GM18909 (cell line): ENCODE data around the gene IL23R.
A peak's percentile ranks its signal among the peaks of the same experiment; 100 is the strongest.
"Not testable (repeated sequence)": the region's sequence is repeated elsewhere in the genome, so short reads cannot be mapped to it uniquely, and the experiment has no call there.

Experiments
- ATAC-seq: cut with Tn5 transposase; IDR thresholded peaks from one replicate; pipeline ENCODE4 v1.9.1; 2021; ENCODE audit warnings: mild to moderate bottlenecking; ENCODE audit not compliant: unreplicated experiment, poor library complexity

The IL23R gene

DNA sequence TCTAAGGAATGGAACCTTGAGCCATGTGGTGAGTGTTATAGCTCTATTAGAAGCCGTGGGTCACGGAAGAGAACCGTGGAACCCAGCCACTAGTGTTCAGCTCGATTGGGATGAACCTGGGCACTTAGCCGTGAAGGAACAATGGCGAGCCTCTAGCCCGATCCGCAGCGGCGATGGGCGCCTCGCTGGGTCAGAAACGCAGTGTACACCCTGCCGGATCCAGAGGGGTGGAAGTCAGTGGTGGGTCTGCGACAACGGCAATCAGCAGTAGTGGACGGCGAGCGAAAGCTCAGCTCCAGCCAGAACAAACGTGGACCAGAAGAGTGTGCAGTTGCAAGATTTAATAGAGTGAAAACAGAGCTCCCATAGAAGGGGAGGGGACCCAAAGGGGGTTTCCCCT is 18.3 kb upstream of the IL23R start:
- not testable (repeated sequence) for ATAC-seq

DNA sequence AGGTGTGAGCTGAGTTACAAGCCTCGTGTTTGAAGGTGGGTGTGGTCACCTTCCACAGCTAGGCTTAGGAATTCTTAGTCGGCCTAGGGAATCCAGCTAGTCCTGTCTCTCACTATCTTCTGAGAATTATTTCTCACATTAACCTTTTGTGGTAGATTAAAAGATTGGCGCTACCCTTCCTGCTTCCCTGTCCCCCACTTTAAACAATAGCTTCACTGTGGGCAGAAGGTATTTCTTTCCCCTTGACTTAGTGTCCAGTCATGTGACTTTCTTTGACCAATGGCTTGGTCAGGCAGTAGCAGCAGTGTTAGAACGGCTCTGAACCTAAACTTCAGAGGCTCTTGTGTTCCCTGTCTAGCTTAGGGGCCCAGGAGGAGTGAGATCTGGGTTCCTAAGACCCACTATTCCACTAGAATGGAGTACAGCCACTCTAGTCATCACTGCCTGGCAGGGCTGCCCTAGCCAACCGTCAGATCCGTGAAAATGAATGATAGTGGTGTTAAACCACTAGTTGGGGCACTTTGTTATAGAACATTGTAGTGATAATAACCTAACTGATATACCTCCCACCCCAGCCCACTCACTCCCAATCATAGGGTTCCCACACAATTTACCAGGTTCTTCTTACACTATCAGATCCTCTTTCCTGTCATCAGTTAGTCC is 17.6 kb upstream of the IL23R start:
- peak; percentile 31 for ATAC-seq

DNA sequence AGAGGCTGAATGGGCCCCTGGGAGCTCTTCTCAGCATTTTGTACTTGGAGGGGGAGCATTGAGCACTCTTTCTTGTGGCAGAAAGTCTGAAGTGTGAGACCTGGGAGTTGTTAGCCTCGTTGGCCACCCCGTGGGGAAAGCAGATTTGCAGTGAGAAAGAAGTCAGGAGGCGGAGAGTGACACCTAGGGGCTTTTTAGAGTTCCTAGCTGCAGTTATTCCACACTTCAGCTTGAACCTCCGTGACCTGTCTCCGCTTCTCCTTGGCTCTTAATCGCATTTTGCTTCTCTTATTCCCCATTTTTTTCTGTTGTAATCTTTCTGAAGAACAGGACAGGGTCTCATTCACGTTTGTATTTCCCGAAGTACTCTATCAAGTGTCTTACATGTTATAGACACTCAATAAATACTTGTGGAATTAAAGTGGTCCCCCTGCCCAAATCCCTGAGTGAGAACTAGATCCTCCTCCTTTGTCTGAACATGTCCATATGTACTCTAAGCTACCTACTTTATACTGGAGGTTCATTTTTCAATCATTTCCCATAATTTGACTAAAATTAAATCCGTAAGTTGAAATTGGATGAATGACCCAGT is 17.0 kb upstream of the IL23R start:
- ATAC-seq: peak; percentile 91

DNA sequence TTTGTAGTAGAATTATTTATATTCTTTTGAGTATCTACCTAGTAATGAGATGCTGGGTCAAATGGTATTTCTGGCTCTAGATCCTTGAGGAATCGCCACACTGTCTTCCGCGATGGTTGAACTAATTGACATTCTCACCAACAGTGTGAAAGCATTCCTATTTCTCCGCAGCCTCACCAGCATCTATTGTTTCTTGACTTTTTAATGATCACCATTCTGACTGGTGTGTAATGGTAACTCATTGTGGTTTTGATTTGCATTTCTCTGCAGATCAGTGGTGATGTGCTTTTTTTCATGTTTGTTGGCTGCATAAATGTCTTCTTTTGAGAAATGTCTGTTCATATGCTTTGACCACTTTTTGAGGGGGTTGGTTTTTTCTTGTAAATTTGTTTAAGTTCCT is 15.3 kb upstream of the IL23R start:
- ATAC-seq: no peak

DNA sequence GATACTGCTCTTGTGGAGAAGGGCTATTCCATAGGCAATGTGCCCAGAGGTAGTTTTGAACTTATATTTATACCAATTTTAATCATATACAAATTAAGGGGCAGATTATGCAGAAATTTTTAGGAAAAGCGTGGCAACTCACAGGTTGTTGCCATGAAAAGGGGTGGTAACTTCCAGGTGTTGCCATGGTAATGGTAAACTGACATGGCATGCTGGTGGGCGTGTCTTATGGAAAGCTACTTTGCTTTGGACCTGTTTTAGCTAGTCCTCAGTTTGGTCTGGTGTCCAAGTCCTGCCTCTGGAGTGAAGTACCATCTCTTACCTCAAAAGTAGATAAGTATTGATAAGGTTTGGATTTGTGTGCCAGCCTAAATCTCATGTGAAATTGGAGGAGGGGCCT is 7.9 kb upstream of the IL23R start:
- no peak for ATAC-seq

DNA sequence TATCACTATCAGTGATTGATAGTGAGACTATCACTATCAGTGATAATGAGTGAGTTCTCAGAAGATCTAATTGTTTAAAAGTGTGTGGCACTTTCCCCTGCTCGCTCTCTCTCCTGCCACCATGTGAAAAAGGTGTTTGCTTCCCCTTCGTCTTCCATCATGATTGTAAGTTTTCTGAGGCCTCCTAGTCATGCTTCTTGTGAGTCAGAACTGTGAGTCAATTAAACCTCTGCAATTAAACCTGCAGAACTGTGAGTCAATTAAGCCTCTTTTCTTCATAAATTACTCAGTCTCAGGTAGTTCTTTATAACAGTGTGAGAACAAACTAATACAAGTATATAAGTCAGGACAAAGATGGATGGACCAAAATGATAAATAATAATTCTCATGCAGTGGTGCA is 7.0 kb upstream of the IL23R start:
- no peak for ATAC-seq

DNA sequence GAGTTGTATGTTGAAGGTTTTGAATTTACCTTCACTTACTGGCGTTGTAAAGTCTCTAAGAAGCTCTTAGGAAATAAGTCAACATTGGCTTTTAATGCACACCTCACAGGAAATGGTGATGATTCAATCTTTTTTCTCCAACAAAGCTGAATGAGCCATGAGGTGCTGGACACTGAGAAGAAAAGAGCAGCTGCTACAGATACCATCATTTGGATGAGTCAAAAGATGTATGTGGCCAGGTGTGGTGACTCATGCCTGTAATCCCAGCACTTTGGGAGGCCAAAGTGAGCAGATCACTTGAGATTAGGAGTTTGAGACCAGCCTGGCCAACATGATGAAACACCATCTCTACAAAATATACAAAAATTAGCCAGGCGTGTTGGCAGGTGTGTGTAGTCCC is 3.3 kb upstream of the IL23R start:
- ATAC-seq: peak; percentile 48

DNA sequence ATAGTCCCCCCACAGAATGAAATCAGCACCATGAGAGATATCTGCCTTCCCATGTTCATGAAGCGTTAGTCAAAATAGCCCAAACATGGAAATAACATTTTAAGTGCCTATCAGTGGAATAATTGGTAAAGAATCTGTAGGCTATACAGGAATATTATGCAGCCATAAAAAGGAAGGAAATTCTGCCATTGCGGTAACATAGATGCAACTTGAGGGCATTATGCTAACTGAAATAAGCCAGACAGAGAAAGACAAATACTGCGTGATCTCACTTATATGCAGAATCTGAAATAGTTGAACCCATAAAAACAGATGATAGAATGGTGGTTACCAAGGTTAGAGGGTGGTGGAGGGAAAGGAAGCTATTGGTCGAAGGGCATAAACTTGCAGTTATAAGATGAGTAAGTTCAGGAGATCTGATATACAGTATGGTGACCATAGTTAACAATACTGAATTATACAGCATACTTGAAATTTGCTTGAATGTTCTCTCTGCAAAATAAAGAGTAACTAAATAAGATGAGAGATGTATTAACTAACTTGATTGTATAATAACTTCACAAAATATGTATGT is 699 bp upstream of the IL23R start:
- ATAC-seq: no peak

DNA sequence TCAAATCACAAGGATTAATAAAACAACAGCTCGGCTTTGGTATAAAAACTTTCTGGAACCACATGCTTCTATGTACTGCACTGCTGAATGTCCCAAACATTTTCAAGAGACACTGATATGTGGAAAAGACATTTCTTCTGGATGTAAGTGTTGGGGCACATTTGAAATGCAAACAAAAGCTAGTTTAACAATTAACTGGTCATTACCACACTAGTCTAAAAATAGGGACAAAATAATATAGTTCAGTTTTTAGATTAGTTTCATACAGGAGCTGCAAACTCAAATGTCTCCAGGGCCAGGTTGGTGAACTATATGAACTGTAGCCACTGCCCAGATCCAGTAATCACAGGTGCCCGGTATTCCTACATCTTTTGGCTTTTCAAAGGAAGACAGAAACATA is 3.2 kb downstream of the IL23R start:
- peak; percentile 57 for ATAC-seq

DNA sequence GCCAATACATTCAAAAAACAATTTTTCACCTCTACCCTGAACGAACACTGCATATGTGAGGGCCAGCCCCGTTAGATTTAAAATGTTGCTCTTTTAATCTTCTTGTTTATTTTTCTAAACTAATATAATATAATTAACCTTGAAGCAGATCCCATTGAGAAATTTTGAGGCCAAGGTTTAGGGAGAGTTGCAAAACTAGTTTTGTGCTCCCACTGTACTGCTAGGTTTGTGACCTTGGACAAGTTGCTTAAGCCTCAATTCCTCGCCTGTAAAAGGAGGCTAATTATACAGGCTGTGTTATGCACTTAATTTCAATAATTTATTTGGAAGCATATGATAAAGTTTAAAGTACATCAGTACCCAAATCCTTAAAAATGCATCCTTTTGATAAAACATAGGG is 3.7 kb downstream of the IL23R start:
- ATAC-seq: no peak

DNA sequence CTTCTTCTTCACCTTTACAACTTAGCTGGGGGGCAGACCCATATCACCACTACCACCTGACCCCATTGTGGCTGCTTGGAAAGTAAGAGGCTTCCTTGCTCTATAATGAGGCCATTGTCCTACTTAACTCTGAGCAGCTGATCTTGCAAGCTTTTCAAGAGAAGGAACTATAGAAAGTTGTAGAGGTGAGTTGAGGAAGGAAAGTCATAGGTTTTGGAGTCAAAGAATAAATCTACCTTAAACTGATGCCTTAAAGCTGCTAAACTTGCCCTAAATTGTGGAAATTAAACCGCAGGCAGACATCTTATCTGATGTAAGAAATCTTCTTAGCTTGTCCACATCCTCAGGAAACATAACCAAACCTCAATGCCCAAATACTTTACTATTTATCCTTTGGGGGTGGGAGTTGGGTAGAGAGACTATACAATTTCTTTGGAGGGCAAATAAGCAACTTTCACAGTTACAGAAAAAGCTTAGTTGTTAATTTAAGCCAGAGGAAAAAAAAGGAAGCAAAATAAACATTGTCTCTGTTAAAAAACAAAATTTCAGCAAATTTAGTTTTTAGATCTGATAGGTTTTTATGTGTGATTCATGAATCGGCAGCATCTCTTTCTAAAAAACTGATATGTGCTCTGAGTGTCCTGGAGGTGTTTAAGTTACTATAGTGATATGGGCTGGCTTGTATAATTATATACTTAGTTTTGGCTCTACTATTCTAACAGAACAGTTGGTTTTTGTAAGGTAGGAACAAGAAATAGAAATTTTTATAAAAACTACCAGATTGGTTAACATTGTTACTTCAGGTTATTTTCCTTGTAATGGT is 4.7 kb downstream of the IL23R start:
- no peak for ATAC-seq

DNA sequence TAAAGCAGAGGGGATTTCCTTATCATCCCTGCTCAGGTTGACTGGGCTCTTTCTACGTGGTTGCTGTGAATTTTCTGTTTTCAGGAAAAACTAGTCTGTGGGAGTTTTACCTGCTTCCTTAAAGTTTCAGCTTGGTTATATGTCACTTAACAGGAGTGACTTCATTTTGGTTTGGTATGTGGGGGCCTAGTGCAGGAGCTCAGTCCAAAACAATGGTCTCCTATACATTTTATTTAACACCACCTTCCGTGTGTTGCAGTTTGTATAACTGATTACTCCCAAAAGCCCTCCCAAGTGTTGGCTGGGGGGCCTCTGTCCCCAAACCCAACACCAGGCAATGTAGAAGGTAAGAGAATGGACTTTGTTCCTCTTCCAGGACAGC is 5.3 kb downstream of the IL23R start:
- ATAC-seq: no peak

DNA sequence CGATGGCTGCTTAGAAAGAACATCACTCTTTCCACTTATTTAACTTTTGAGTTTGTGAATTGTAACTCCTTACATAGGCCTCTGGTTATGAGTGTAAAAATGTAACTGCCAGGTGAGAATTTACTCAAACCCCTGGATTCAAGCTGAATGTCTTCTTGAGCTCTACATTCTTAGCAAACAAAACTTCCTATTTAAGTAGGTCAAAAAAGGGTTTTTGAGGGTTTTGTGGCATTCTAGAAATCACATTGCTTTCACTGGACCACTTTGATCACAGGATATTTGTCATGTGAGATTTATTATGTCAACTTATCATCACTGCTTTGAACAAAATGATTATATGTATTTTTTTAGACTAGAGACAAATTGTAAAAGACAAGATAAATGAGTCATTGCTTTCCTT is 5.7 kb downstream of the IL23R start:
- ATAC-seq: no peak

DNA sequence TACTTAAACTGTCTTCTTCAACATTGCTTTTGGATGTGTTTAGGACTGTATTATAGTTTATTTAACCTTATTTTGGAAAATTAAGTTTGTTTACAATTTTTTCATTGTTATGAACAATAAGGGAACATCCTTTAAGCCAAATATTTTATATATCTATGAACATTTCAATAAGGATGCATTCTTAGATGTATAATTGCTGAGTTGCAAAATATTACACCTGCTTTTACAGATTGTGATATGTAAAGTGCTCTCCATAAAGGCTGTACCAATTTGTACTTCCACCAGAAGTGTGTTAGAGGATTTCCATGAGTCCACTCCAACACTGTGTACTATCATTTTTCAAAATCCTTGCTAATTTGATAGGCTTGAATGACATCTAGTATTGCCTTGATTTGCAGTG is 7.7 kb downstream of the IL23R start:
- ATAC-seq: no peak

DNA sequence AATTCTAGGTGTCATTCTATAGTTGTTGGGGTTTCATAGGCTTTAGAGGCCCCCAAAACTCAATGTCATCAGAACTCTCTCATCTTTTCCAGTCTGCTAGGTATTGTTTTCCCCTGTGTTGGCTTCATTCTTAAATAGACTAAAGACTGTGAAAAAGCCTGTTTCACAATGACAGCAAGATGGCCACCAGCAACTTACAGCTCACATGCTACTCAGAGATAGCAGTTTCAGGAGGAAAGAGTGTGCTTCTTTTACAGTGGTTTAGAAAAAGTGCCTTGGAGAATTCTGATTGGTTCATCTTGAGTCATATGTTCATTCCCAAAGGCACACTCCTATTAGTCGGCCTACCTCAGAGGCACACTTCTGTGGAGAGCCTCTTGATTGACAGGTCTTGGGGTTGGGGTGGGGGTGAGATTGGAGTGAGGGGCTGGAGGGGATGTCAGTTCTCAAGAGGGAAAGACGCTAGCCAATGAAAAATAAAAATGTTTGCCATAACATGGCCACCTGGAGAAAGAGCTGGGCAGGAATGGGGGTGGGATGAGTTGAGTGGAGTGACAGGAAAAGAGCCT is 8.5 kb downstream of the IL23R start:
- ATAC-seq: peak; percentile 65

DNA sequence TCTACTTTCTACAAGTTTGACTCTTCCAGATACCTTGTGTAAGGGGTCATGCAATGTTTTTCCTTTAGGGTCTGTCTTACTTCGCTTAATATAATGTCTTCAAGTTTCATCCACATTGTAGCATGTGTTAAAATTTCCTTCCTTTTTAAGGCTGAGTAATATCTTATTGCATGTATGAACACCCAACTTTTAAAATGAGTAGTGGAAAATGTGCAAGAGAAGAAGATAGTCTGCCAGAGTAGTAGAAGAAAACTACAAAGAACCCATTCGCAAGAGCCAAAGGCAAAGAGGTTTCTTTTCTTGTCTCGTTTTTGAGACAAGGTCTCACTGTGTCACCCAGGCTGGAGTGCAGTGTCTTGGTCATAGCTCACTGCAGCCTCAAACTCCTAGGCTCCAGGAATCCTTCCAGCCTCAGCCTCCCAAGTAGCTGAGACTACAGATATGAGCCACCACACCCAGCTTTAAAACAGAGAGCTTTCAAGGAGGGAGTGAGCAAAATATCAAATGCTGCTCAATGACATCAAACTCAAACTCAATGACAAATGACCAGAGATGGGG is 9.4 kb downstream of the IL23R start:
- no peak for ATAC-seq

DNA sequence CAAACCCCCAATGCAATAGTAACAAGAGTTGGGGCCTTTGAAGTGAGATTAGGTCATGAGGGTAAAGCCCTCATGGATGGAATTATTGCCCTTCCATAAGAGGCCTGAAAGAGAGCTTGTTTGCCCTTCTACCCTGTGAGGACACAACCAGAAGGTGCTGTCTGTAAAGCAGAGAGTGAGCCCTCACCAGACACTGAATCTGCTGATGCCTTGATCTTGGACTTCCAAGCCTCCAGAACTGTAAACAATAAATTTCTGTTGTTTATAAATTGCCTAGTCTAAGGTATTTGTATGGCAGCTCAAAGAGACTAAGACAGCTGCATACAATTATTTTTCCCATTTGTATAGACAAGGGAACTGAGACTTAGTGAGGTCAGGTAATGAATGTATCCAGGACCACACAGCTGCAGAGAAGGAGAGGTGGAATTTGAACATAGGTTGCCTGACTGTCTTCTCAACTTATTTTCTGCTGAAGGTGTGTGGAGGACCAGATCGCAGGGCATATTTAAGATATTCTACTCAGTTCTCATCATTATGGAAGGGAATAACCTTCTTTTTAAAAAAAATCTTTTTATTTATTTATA is 18.7 kb downstream of the IL23R start:
- ATAC-seq: no peak

DNA sequence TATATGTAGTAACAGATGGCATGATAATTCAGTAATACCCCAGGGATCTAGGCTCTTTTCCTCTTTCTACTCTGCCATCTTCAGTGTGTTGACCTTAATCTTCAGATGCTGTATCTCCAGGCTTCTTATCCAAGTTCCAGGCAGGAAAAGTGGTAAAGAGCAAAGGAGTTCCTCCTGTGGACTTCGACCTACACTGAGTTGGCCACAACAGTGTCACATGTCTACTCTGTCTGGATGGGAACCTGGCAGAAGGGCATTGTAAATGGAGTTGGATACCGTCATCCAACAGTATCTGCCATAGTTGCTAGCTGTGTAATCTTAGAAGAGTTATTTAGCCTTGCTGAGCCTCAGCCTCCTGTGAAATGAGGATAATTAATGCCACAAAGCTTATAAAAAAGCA is 21.9 kb downstream of the IL23R start:
- no peak for ATAC-seq

DNA sequence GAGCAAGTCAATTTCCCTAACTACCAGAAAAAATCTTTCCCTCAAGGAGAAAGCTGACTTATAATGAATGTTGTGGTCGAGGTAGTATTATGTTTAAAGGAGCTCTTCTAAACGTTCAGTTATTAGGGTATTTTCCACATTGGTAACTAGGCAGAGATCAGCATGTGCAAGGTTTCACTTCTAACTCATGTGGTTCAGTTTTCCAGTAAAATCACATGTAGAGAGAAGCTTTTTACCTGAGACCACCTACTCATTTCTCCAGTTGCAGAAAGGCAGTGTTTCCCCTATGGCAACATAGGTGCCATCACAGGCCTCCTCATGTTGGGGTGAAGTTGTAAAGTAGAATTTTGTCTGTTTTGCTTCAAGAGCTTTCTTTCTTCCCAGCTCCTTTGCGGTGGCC is 23.7 kb downstream of the IL23R start:
- no peak for ATAC-seq

DNA sequence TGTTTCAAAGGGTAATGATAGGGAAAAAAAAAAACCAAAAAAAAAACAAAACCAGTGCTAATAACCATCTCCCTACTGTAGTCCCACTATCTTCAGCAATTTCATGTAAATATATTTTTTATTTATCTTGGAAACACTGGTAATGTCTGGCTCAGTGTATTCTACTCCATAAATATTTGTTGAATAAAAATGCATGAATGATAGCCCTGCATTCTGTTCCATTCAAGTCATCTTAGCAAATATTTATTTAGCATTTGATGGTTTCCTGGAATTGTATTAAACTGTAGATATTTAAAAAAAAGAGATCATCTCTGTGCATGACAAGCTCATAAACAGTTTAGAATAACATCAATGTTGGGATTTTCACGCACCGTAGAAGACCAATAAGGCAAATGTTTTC is 24.2 kb downstream of the IL23R start:
- no peak for ATAC-seq
